ENCODE results near the gene NTRK3.

GRCh38 chr15:88121968-88122530 lies 134.5 kb downstream of the NTRK3 start:
- TF ChIP-seq POLR2A (IDR thresholded peaks at IDR 0.05) = no peak
- TF ChIP-seq CTCF (IDR thresholded peaks at IDR 0.05) = no peak
- no peak for TF ChIP-seq POLR2AphosphoS5 (IDR thresholded peaks at IDR 0.05)

Data from prostate gland (tissue), 2 donors.